ENCODE data around the gene ZNF136. TPM values are rescaled to one million over a fixed set of nuclear protein-coding genes. Genes with fewer than 3 reads are reported as not detected.

The ZNF136 gene
- total RNA-seq: 10 to 100 TPM; 20.2 to 39.3 (median 22.7) TPM
- total RNA-seq (2013): 30.4 TPM
- total RNA-seq: 27.9 to 85.7 (median 56.9) reads per million in 29 experiments

DNA sequence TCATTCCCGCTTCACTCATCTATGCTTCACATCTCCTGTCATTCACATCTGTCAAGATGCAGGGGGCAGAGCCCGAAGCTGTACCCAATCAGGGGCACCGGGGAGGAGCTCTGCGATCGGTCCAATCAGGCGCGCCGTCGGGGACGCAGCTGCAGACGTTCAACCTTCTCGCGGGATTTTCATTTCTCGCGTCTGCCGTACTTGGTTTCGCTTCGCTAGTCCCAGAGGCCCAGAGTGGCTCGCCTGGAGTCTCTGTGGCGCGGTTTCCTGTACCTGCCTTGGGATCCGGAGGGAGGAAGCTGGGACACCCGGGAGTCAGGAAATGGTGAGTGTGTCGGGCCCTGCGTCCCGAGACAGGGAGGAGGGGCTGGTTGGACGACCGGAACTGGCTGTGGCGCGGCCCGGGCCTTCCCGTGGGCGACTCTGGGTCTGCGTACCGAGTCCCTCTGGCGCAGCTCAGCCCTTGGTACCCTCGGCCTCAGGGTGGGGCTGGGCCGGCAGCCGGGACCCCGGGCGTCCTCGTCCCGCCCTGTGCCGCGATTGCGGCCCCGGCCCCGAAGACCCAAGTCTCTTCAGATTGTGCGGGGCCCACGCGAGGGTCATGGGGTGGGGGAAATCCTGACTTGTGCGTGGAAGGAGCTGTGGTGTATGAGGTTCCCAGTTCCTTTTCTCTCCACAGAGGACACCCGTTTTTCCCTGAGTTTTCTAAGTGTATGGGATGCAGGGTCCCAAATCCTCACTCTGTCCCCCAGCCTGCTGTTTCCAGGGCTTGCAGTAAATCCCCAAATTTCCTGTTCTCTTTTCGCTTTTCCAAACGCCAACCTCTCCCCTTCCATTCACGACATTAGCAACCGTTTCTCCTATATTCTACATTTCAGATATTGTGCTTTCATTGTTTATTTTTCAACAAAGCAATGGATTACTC lies at the start of gene ZNF136:
TSS of gene ZNF136 (plus strand) at position 215 of the 925 bp plus-strand sequence. CDS start at position 323, 108 bp downstream.
- Mint-ChIP-seq H3K9me3 (no peaks in the 10 kb centered on the region), H3K27me3 (peaks cover 0 to 2% of the 10 kb centered on the region in 2 donors), H3K4me3 (peak within 1 kb of the TSS; percentile 93 to 97 (median 95)), H3K27ac (peak within 1 kb of the TSS; percentile 95 to 97), H3K36me3 (no peaks in the 10 kb centered on the region), H3K4me1 (peaks cover 48 to 53% (median 51%) of the 10 kb centered on the region in 3 donors)
- H3K27me3 ChIP-seq (replicated peaks in 1 of 2; ENCODE audit: control insufficient read depth in 2 of 2, extremely low read depth in 1 of 2, insufficient read depth in 2 of 2, low read length in 1 of 2): no peaks in the 10 kb centered on the region
- POLR2A ChIA-PET: interaction anchor here (0.5 to 1.0 kb wide), 5 partner anchors 170 to 450 kb away, joined by 3 to 6 read pairs (median 3); partner anchors contain the start of gene ZNF563 (in 2 of the 2)
- CTCF ChIA-PET: interaction anchor here (0.6 to 1.6 kb wide), 8 partner anchors 23 to 986 kb away, joined by 3 to 8 read pairs (median 6); partner anchors contain the start of genes ZNF20 (in 1 of the 2) and ZNF563 (in 1 of the 2)
- H3K4me1 ChIP-seq (ENCODE audit: control insufficient read depth in 1 of 2, extremely low read depth in 1 of 2, insufficient read depth in 2 of 2, low read length in 2 of 2): peaks cover 5 to 30% of the 10 kb centered on the region in 2 experiments
- ATAC-seq (replicated peaks in 1 of 4): peak; percentile 98 to 100 (median 100)
- H3K36me3 ChIP-seq (ENCODE audit: control insufficient read depth in 2 of 2, extremely low read depth in 1 of 2, insufficient read depth in 1 of 2, low read length in 1 of 2): peaks cover 0 to 4% of the 10 kb centered on the region in 2 donors
- peak within 1 kb of the TSS; percentile 98 for H3K27ac ChIP-seq (ENCODE audit: low read length)
- DNase-seq: peak; percentile 79 to 97 (median 92)
- H3K4me3 ChIP-seq (ENCODE audit: control insufficient read depth in 1 of 2, extremely low read depth in 1 of 2, low read length in 1 of 2): peak within 1 kb of the TSS; percentile 83 to 100
- 1% methylated on average over 43 of the region's 57 CpGs for WGBS (ENCODE audit: insufficient coverage)
- H3K9me3 ChIP-seq: no peaks in the 10 kb centered on the region

DNA sequence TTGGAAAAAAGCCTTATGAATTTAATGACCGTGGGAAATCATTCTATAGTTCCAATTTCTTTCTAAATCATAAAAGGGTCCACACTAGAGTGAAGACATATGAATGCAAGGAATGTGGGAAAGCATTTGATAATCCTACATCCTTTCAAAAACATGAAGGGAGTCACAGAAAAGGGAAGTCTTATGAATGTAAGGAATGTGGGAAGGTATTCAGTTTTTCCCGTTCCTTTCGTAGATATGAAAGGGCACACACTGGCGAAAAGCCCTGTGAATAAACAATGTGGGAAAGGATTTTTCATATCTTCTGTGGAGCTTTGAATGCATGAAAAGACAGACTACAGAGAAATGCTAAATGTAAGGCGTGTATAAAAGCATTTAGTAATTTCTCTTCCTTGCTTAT lies 49.8 kb upstream of the ZNF136 start:
- H3K36me3 ChIP-seq (ENCODE audit: control insufficient read depth in 2 of 2, extremely low read depth in 1 of 2, insufficient read depth in 1 of 2, low read length in 1 of 2): no peaks in the 10 kb centered on the region

DNA sequence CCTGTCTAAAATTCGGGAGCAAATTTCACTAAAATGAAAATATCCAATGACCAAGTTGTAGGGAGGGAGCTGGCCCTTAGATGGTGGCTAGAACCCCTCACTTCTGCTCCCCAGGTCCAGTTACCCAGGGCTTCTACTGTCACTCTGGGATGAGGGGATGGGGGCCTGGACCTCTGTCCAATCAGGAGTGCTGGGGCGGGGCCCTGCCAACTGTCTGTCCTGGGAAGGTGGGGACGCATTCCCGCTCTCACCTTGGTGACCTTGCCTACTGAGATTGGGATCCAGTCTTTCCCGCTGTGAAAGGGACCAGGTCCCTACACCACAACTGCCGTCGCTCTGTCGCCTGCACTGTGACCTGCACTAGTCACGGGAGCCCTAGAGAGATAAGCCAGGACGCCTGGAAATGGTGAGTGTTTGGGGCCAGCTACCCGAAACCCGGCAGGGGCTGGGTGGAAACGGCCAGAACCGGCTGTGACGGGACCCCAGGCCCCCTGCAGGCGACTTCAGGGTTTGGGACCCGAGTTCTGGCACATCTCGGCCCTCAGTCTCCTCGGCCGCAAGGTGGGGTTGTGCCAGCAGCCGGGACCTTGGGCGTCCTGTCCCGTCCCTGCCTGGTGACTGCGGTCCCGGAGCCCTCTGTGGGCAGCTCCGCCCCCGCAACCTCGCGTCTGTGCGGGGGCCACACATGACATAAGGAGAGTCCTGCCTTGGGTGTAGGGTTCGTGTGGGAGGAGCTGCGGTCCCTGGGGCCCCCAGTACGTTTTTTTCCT lies 45.5 kb upstream of the ZNF136 start:
- ATAC-seq (replicated peaks in 1 of 4): no peak
- H3K27me3 Mint-ChIP-seq: no peaks in the 10 kb centered on the region
- CTCF ChIA-PET: no interaction called here

More for the DNA sequence above, 49.8 kb upstream of the ZNF136 start:
- Histone ChIP-seq H3K4me3 (ENCODE audit: control insufficient read depth in 1 of 2, extremely low read depth in 1 of 2, low read length in 1 of 2) (no peak overlapping the region), H3K27ac (ENCODE audit: low read length) (no peak overlapping the region), H3K27me3 (replicated peaks in 1 of 2; ENCODE audit: control insufficient read depth in 2 of 2, extremely low read depth in 1 of 2, insufficient read depth in 2 of 2, low read length in 1 of 2) (peaks cover 0 to 3% of the 10 kb centered on the region in 2 experiments), H3K4me1 (ENCODE audit: control insufficient read depth in 1 of 2, extremely low read depth in 1 of 2, insufficient read depth in 2 of 2, low read length in 2 of 2) (no peaks in the 10 kb centered on the region), H3K9me3 (peaks cover 4% of the 10 kb centered on the region)
- POLR2A ChIA-PET: no interaction called here
- peaks cover 10% of the 10 kb centered on the region for H3K36me3 Mint-ChIP-seq
- no peak overlapping the region for H3K27ac Mint-ChIP-seq
- no peaks in the 10 kb centered on the region for H3K4me1 Mint-ChIP-seq
- H3K4me3 Mint-ChIP-seq: no peak overlapping the region
- peaks cover 0 to 21% (median 21%) of the 10 kb centered on the region in 3 donors for H3K9me3 Mint-ChIP-seq
- ATAC-seq (replicated peaks in 1 of 4) (no peak), DNase-seq (no peak)
- no peaks in the 10 kb centered on the region for H3K27me3 Mint-ChIP-seq
- WGBS (ENCODE audit: insufficient coverage): 96% methylated on average over 3 of the region's 5 CpGs
- CTCF ChIA-PET: no interaction called here

DNA sequence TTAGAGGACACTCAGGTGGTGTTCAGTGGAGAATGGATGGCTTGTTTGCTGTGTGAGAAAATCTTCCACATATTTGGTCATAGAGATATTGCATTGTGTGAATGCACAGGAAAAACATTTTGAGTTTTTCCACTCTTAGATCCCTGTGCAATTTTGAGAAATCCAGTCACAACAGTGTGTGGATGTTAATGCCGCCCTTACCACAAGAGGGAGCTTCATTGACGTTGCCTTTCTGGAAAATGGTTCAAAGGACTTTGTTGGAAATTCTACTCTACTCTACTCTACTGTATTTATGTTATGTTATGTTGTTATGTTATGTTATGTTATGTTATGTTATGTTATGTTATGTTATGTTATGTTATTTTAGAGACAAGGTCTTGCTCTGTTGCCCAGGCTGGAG lies 36.2 kb upstream of the ZNF136 start:
- Mint-ChIP-seq H3K36me3 (peaks cover 10% of the 10 kb centered on the region), H3K27ac (no peak overlapping the region), H3K9me3 (peaks cover 0 to 9% (median 8%) of the 10 kb centered on the region in 3 donors), H3K4me3 (no peak overlapping the region), H3K4me1 (no peaks in the 10 kb centered on the region), H3K27me3 (no peaks in the 10 kb centered on the region)
- Histone ChIP-seq H3K4me3 (ENCODE audit: control insufficient read depth in 1 of 2, extremely low read depth in 1 of 2, low read length in 1 of 2) (no peak overlapping the region), H3K27me3 (replicated peaks in 1 of 2; ENCODE audit: control insufficient read depth in 2 of 2, extremely low read depth in 1 of 2, insufficient read depth in 2 of 2, low read length in 1 of 2) (peaks cover 0 to 2% of the 10 kb centered on the region in 2 experiments), H3K27ac (ENCODE audit: low read length) (no peak overlapping the region), H3K9me3 (no peaks in the 10 kb centered on the region), H3K36me3 (ENCODE audit: control insufficient read depth in 2 of 2, extremely low read depth in 1 of 2, insufficient read depth in 1 of 2, low read length in 1 of 2) (no peaks in the 10 kb centered on the region), H3K4me1 (ENCODE audit: control insufficient read depth in 1 of 2, extremely low read depth in 1 of 2, insufficient read depth in 2 of 2, low read length in 2 of 2) (no peaks in the 10 kb centered on the region)
- CTCF ChIA-PET: no interaction called here
- POLR2A ChIA-PET: no interaction called here
- WGBS (ENCODE audit: insufficient coverage): no CpG with 5 or more reads among the region's 2 CpGs
- ATAC-seq (replicated peaks in 1 of 4): no peak
- DNase-seq: peak in 5 of 35 experiments; percentile 2 to 43 (median 4)

More for the DNA sequence above, 45.5 kb upstream of the ZNF136 start:
- Mint-ChIP-seq H3K27ac (no peak overlapping the region), H3K36me3 (peaks cover 6% of the 10 kb centered on the region), H3K4me3 (no peak overlapping the region), H3K4me1 (no peaks in the 10 kb centered on the region), H3K9me3 (peaks cover 0 to 16% (median 13%) of the 10 kb centered on the region in 3 donors)
- DNase-seq: no peak
- Histone ChIP-seq H3K9me3 (no peaks in the 10 kb centered on the region), H3K27me3 (replicated peaks in 1 of 2; ENCODE audit: control insufficient read depth in 2 of 2, extremely low read depth in 1 of 2, insufficient read depth in 2 of 2, low read length in 1 of 2) (peaks cover 0 to 3% of the 10 kb centered on the region in 2 experiments), H3K4me1 (ENCODE audit: control insufficient read depth in 1 of 2, extremely low read depth in 1 of 2, insufficient read depth in 2 of 2, low read length in 2 of 2) (no peaks in the 10 kb centered on the region), H3K4me3 (ENCODE audit: control insufficient read depth in 1 of 2, extremely low read depth in 1 of 2, low read length in 1 of 2) (no peak overlapping the region), H3K36me3 (ENCODE audit: control insufficient read depth in 2 of 2, extremely low read depth in 1 of 2, insufficient read depth in 1 of 2, low read length in 1 of 2) (no peaks in the 10 kb centered on the region), H3K27ac (ENCODE audit: low read length) (no peak overlapping the region)
- WGBS (ENCODE audit: insufficient coverage): 93% methylated on average over 13 of the region's 33 CpGs
- POLR2A ChIA-PET: no interaction called here

DNA sequence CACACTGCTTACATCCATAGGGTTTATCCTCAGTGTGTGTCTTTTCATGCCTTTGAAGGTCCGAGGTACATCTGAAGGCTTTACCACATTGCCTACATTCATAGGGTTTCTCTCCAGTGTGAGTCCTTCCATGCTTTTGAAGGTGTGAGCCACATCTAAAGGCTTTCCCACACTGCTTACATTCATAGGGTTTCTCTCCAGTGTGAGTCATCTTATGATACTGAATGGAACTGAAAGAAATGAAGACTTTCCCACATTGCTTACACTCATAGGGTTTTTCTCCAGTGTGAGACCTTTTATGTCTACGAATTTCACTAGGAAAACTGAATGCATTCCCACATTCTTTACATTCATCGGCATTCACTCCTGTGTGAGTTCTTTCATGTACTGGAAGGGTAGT lies 29.8 kb upstream of the ZNF136 start:
- Mint-ChIP-seq H3K27me3 (no peaks in the 10 kb centered on the region), H3K4me3 (no peak overlapping the region), H3K9me3 (peaks cover 0 to 28% (median 21%) of the 10 kb centered on the region in 3 donors), H3K27ac (no peak overlapping the region), H3K36me3 (peaks cover 62% of the 10 kb centered on the region), H3K4me1 (peaks cover 7 to 8% (median 8%) of the 10 kb centered on the region in 3 donors)
- CTCF ChIA-PET: no interaction called here
- POLR2A ChIA-PET: no interaction called here
- H3K4me3 ChIP-seq (ENCODE audit: control insufficient read depth in 1 of 2, extremely low read depth in 1 of 2, low read length in 1 of 2): no peak overlapping the region
- WGBS (ENCODE audit: insufficient coverage): no CpG with 5 or more reads among the region's 3 CpGs
- no peaks in the 10 kb centered on the region for H3K4me1 ChIP-seq (ENCODE audit: control insufficient read depth in 1 of 2, extremely low read depth in 1 of 2, insufficient read depth in 2 of 2, low read length in 2 of 2)
- H3K36me3 ChIP-seq (ENCODE audit: control insufficient read depth in 2 of 2, extremely low read depth in 1 of 2, insufficient read depth in 1 of 2, low read length in 1 of 2): peaks cover 17 to 41% of the 10 kb centered on the region in 2 donors
- no peak for ATAC-seq (replicated peaks in 1 of 4)
- H3K27ac ChIP-seq (ENCODE audit: low read length): no peak overlapping the region
- peaks cover 10% of the 10 kb centered on the region for H3K9me3 ChIP-seq
- no peaks in the 10 kb centered on the region for H3K27me3 ChIP-seq (replicated peaks in 1 of 2; ENCODE audit: control insufficient read depth in 2 of 2, extremely low read depth in 1 of 2, insufficient read depth in 2 of 2, low read length in 1 of 2)
- no peak for DNase-seq

Measured in T-cell (primary cell).